GM21423 (cell line): ENCODE data around the gene PLCL1.

ENCODE experiments used
- ATAC-seq: cut with Tn5 transposase; IDR thresholded peaks from one replicate; pipeline ENCODE4 v1.9.1; 2021; ENCODE audit warnings: mild to moderate bottlenecking, moderate library complexity; ENCODE audit not compliant: unreplicated experiment

PLCL1 gene

GRCh38 chr2:198052741-198053140, 248.3 kb downstream of the PLCL1 start:
- no peak for ATAC-seq

GRCh38 chr2:198053148-198053547, 248.8 kb downstream of the PLCL1 start:
- no peak for ATAC-seq

GRCh38 chr2:198053776-198054175, 249.4 kb downstream of the PLCL1 start:
- no peak for ATAC-seq

- no peak for ATAC-seq
Observed at GRCh38 chr2:198054299-198054698, 249.9 kb downstream of the PLCL1 start.

GRCh38 chr2:198055716-198056115, 251.3 kb downstream of the PLCL1 start:
- no peak for ATAC-seq

- no peak for ATAC-seq
Observed at GRCh38 chr2:198056836-198057235, 252.4 kb downstream of the PLCL1 start.

GRCh38 chr2:198059800-198060199, 255.4 kb downstream of the PLCL1 start:
- no peak for ATAC-seq

GRCh38 chr2:198060277-198060676, 255.9 kb downstream of the PLCL1 start:
- no peak for ATAC-seq

GRCh38 chr2:198062826-198063225, 258.4 kb downstream of the PLCL1 start:
- no peak for ATAC-seq

GRCh38 chr2:198063242-198063641, 258.8 kb downstream of the PLCL1 start:
- no peak for ATAC-seq

GRCh38 chr2:198065322-198065721, 260.9 kb downstream of the PLCL1 start:
- ATAC-seq = no peak

GRCh38 chr2:198066597-198066996, 262.2 kb downstream of the PLCL1 start:
- ATAC-seq = no peak

- ATAC-seq = no peak
Observed at GRCh38 chr2:198072655-198073054, 268.3 kb downstream of the PLCL1 start.

- no peak for ATAC-seq
Observed at GRCh38 chr2:198073253-198073652, 268.9 kb downstream of the PLCL1 start.

- ATAC-seq = no peak
Observed at GRCh38 chr2:198077477-198077876, 273.1 kb downstream of the PLCL1 start.

GRCh38 chr2:198080879-198081765, 276.7 kb downstream of the PLCL1 start:
- no peak for ATAC-seq

- no peak for ATAC-seq
Observed at GRCh38 chr2:198084156-198084555, 279.8 kb downstream of the PLCL1 start.

GRCh38 chr2:198096002-198096401, 291.6 kb downstream of the PLCL1 start:
- ATAC-seq = no peak

- ATAC-seq = no peak
Observed at GRCh38 chr2:198096965-198097364, 292.6 kb downstream of the PLCL1 start.

- peak; percentile 43 for ATAC-seq
Observed at GRCh38 chr2:198097630-198098029, 293.2 kb downstream of the PLCL1 start.

GRCh38 chr2:198098386-198098785, 294.0 kb downstream of the PLCL1 start:
- no peak for ATAC-seq

- ATAC-seq = no peak
Observed at GRCh38 chr2:198098918-198099317, 294.5 kb downstream of the PLCL1 start.

GRCh38 chr2:198100346-198100745, 296.0 kb downstream of the PLCL1 start:
- ATAC-seq = no peak
